ENCODE measurements around the gene PHACTR1.
A peak's percentile ranks its signal among the peaks of the same experiment; 100 is the strongest.

Gene PHACTR1

DNA sequence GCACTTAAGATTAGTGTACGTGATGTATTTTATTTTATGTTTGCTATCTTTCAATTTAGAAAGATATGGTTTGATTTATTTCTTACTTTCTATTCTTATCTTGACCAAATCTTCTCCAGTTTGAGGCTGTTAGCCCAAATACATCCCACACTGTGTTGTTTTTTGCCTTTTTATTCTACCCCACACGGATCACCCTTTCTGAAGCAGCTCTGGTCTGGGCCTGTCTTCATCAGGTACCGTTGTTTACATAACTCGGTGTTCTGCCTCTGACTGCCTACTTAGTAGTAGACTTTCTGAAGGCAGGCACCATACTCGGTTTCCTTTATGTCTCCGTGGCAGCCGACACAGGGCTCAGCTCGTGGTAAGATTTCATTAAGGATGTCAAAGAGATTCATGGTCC is 95.0 kb downstream of the PHACTR1 start:
- Histone ChIP-seq H3K4me1 (peaks cover 0 to 8% (median 0%) of the 10 kb centered on the region in 10 experiments; a peak in 1 of 20 replicates), H3K36me3 (no peaks in the 10 kb centered on the region), H3K4me2 (no peak overlapping the region), H3K27ac (no peak overlapping the region), H4K20me1 (no peaks in the 10 kb centered on the region), H3K4me3 (no peak overlapping the region), H3K9me3 (replicated peaks in 1 of 11) (no peaks in the 10 kb centered on the region), H3K27me3 (no peaks in the 10 kb centered on the region), H3K9ac (no peak overlapping the region)
- no peak for TF ChIP-seq Cebpa-rat (IDR thresholded peaks at IDR 0.05)

DNA sequence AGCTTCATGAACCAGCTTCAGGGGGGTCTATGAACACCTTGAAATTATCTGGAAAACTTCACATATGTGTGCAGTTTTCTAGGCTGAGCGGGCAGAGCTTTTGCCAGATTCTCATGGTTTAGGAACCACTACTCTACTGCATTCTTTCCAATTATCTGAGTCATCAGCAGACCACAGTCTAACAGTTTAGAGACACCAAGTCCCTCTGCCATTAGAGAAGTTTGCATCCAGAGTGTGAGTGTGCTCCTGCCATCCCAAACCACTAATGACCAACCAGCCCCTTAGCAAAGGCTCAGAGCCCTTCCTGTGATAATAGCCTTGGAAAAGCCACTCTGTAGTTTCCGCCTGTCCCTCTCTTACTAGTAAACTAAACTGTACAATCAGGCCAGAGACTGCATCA is 96.8 kb downstream of the PHACTR1 start:
- Histone ChIP-seq H3K4me3 (no peak overlapping the region), H3K9me3 (replicated peaks in 1 of 11) (no peaks in the 10 kb centered on the region), H4K20me1 (no peaks in the 10 kb centered on the region), H3K9ac (no peak overlapping the region), H3K27ac (no peak overlapping the region), H3K4me1 (peaks cover 0 to 6% (median 0%) of the 10 kb centered on the region in 10 experiments; a peak in 4 of 20 replicates), H3K4me2 (no peak overlapping the region), H3K36me3 (no peaks in the 10 kb centered on the region), H3K27me3 (no peaks in the 10 kb centered on the region)
- TF ChIP-seq Cebpa-rat (IDR thresholded peaks at IDR 0.05), result no peak

DNA sequence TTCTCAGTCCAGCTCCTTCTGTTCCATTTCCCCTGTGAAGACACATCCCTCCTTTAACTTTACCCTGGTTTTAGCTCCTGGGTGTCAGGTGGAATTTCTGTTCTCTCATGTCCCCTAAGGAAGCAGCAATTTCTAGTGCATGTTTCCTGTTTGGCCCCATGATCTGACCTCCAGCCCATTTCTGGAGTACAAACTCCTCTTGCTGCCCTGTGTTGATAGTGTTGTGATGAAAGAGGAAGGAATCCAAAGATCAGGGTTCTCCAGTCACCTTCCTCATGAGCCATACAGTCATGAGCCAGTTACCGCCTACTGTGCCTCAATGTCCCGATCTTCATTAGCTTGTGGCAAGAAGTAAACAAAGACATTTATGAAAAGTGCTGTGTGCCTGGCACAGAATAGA is 97.4 kb downstream of the PHACTR1 start:
- Histone ChIP-seq H4K20me1 (no peaks in the 10 kb centered on the region), H3K9ac (no peak overlapping the region), H3K4me1 (peaks cover 0 to 12% (median 0%) of the 10 kb centered on the region in 10 experiments; a peak in 4 of 20 replicates), H3K36me3 (no peaks in the 10 kb centered on the region), H3K27me3 (no peaks in the 10 kb centered on the region), H3K4me3 (no peak overlapping the region), H3K9me3 (replicated peaks in 1 of 11) (no peaks in the 10 kb centered on the region), H3K4me2 (no peak overlapping the region), H3K27ac (no peak overlapping the region)
- TF ChIP-seq Cebpa-rat (IDR thresholded peaks at IDR 0.05), result no peak

DNA sequence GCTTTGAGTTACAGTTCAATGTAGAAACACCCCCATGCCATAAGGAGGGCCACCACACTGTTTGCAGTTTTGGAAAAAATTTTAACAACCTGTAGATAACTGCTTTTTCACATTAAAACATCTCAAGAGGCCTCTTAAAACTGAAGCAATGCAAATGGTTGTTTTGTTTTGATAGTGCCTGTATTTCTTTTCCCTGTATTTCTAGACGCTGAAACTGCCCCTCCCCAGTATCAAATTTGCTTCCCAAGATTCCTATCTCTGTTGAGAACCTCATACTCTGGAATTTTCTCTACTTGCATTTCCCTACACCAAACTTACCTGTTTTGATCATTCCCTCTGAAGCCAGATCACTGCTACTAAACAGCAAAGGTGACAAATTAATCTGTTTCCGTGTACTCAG is 98.5 kb downstream of the PHACTR1 start:
- no peak for TF ChIP-seq Cebpa-rat (IDR thresholded peaks at IDR 0.05)
- no peaks in the 10 kb centered on the region for H3K27me3 ChIP-seq
- H3K4me2 ChIP-seq, result no peak overlapping the region
- no peak overlapping the region for H3K4me3 ChIP-seq
- H3K36me3 ChIP-seq, result no peaks in the 10 kb centered on the region
- H3K4me1 ChIP-seq, result peaks cover 0 to 15% (median 0%) of the 10 kb centered on the region in 10 experiments; a peak in 4 of 20 replicates
- H3K9me3 ChIP-seq (replicated peaks in 1 of 11), result no peaks in the 10 kb centered on the region
- H3K27ac ChIP-seq, result no peak overlapping the region
- H4K20me1 ChIP-seq, result no peaks in the 10 kb centered on the region
- no peak overlapping the region for H3K9ac ChIP-seq

DNA sequence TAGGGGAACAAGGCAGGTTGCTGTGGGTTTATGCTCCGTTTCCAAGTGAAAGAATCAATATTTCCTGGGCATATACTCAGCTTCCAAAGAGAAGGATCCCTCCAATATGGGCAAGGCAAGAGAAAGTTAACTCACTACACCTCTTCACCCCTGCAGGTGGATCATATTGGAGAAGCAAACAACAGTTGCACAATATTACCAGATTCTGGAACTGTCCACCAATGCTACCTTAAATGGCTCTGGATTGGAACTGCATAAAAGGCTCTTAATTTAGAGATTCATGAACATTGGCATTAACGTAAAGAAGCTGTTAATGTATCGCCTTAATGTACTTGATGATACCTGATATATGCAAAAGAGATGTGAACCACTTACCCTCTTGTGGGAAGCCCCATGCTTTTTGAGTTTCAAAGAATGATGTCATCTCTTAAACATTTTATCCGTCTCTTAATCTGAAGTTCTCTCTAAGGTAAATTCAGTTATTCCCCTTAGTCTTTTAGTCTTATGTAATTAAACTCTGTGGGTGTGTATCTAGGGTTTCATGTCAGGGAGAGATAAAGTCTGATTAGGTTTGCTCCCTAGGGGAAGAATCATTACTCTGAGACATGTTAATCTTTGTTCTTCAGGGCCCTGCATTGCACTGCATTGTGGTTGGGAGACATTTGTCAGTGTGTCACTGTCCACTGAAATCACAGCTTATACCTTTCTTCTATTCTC is 99.5 kb downstream of the PHACTR1 start:
- no peak overlapping the region for H3K27ac ChIP-seq
- no peak overlapping the region for H3K4me2 ChIP-seq
- no peaks in the 10 kb centered on the region for H3K27me3 ChIP-seq
- no peaks in the 10 kb centered on the region for H4K20me1 ChIP-seq
- no peaks in the 10 kb centered on the region for H3K9me3 ChIP-seq (replicated peaks in 1 of 11)
- H3K4me3 ChIP-seq, result no peak overlapping the region
- H3K9ac ChIP-seq, result no peak overlapping the region
- peaks cover 0 to 15% (median 0%) of the 10 kb centered on the region in 10 experiments; a peak in 4 of 20 replicates for H3K4me1 ChIP-seq
- H3K36me3 ChIP-seq, result no peaks in the 10 kb centered on the region
- TF ChIP-seq Cebpa-rat (IDR thresholded peaks at IDR 0.05), result no peak

DNA sequence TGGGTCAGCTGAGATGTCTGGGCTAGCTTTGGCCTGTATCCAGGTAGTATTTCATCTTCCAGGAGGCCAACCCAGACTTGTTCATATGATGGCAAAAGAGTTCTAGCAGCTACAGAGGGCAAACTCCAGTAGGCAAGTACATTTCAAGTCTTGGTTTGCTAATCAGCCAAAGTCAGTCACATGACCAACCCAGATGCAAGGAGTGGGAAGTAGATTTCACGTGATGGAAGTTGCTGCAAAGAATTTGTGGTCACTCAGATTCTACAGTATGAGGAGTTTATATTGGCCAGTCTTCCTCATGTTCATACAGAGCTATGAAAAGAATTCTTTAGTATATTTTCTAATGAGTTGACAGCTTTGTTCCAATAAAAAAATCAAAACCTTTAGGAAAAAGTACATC is 101.8 kb downstream of the PHACTR1 start:
- Histone ChIP-seq H3K4me2 (peak overlapping the region in 2 of 11 experiments; percentile 17 to 71; a peak in 4 of 22 replicates), H3K9ac (no peak overlapping the region), H3K27me3 (no peaks in the 10 kb centered on the region), H3K4me1 (peaks cover 0 to 15% (median 0%) of the 10 kb centered on the region in 10 experiments; a peak in 4 of 20 replicates), H3K36me3 (no peaks in the 10 kb centered on the region), H3K27ac (no peak overlapping the region), H3K9me3 (replicated peaks in 1 of 11) (no peaks in the 10 kb centered on the region), H3K4me3 (no peak overlapping the region), H4K20me1 (no peaks in the 10 kb centered on the region)
- TF ChIP-seq Cebpa-rat (IDR thresholded peaks at IDR 0.05), result no peak

DNA sequence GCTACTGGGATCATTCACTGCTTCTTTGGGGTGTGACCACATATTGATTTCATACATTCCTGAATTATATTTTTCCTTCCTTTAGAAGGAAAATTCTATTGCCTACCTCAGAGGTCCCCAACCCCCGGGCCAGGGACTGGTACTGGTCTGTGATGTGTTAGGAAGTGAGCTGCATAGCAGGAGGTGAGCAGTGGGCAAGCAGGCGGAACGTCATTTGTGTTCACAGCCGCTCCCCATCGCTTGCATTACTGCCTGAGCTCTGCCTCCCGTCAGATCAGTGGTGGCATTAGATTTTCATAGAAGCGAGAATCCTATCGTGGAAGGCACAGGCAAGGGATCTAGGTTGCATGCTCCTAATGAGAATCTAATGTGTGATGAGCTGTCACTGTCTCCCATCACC is 107.3 kb downstream of the PHACTR1 start:
- Histone ChIP-seq H4K20me1 (no peaks in the 10 kb centered on the region), H3K27ac (no peak overlapping the region), H3K9me3 (replicated peaks in 1 of 11) (no peaks in the 10 kb centered on the region), H3K27me3 (no peaks in the 10 kb centered on the region), H3K9ac (no peak overlapping the region), H3K4me3 (no peak overlapping the region), H3K4me2 (no peak overlapping the region), H3K36me3 (no peaks in the 10 kb centered on the region), H3K4me1 (peaks cover 0 to 4% (median 0%) of the 10 kb centered on the region in 10 experiments; a peak in 4 of 20 replicates)
- TF ChIP-seq Cebpa-rat (IDR thresholded peaks at IDR 0.05), result no peak

DNA sequence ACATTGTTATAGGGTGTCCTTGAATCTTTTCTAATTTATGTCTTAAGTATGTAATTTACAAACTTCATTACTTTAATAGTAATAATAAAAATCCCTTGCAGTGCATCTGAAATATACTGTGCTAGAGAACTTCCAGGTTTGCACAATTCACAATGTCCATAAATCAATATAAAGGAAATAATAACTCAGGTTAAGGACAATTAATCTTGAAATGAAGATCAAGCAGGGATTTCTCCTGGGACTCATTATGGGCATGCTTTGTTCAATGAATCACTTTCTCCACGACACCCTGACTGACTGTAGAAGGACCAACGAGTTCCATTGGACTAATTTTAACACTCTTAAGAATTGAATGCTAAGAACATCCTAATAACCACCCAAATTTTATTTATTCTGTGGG is 110.0 kb downstream of the PHACTR1 start:
- Histone ChIP-seq H4K20me1 (no peaks in the 10 kb centered on the region), H3K4me3 (no peak overlapping the region), H3K9ac (no peak overlapping the region), H3K36me3 (no peaks in the 10 kb centered on the region), H3K27ac (no peak overlapping the region), H3K9me3 (replicated peaks in 1 of 11) (no peaks in the 10 kb centered on the region), H3K4me1 (no peaks in the 10 kb centered on the region), H3K4me2 (no peak overlapping the region), H3K27me3 (no peaks in the 10 kb centered on the region)
- no peak for TF ChIP-seq Cebpa-rat (IDR thresholded peaks at IDR 0.05)

DNA sequence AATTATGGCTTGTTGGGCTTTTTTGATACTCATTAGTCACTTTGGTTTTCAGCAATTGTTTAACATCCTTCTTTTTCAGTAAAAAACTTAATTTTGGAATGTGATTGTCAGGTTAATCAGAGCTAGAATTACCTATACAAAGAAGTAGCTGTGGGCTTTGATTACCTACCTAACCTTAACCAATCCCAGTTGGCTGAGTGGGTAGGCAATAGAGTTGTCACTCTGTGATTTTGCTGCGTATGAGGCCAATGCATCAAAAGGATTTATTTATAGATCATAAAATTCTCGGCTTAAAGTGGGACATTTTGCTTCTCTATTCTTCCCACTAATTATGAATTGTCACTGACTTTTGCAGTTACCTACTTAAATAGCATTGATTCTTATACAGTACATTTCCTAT is 111.4 kb downstream of the PHACTR1 start:
- Histone ChIP-seq H3K4me3 (no peak overlapping the region), H4K20me1 (no peaks in the 10 kb centered on the region), H3K36me3 (no peaks in the 10 kb centered on the region), H3K9me3 (replicated peaks in 1 of 11) (no peaks in the 10 kb centered on the region), H3K27ac (no peak overlapping the region), H3K4me1 (no peaks in the 10 kb centered on the region), H3K27me3 (no peaks in the 10 kb centered on the region), H3K4me2 (no peak overlapping the region), H3K9ac (no peak overlapping the region)
- no peak for TF ChIP-seq Cebpa-rat (IDR thresholded peaks at IDR 0.05)

DNA sequence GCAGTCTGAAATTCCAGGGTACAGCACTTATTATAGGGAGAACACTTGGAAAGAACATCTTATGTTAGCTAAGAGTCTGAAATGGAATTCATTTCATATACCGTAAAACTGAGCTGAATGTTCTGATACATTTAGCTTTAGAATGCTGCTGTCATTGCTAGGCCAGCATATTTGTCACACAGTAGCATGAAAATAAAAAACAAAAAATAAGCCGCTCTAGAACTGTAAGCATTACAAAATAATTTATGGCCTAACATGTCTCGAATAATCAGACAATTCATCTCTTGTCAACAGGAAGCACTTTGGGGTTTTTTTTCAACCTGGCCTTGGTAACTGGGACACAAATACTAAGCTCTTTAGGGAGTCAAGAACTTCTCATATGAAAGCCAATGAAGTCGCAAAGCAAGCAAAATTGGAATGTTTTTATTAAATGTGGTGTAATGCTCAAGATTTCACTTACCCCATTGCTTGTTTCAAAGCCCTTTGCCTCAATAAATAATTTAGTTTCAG is 115.7 kb downstream of the PHACTR1 start:
- no peaks in the 10 kb centered on the region for H3K27me3 ChIP-seq
- H3K4me2 ChIP-seq, result no peak overlapping the region
- no peak overlapping the region for H3K27ac ChIP-seq
- no peak overlapping the region for H3K9ac ChIP-seq
- H3K4me1 ChIP-seq, result no peaks in the 10 kb centered on the region
- TF ChIP-seq Cebpa-rat (IDR thresholded peaks at IDR 0.05), result no peak
- no peak overlapping the region for H3K4me3 ChIP-seq
- peaks cover under 1 to 8% (median 6%) of the 10 kb centered on the region in 11 experiments; a peak in 18 of 22 replicates for H3K9me3 ChIP-seq (replicated peaks in 1 of 11)
- H3K36me3 ChIP-seq, result no peaks in the 10 kb centered on the region
- H4K20me1 ChIP-seq, result no peaks in the 10 kb centered on the region
